GM10266 (cell line): Measurements from ENCODE around the gene NBEAL1.

Experiments
- DNase-seq: peaks from one replicate; pipeline ENCODE4 v3.0.0; 2012; ENCODE audit errors: extremely low spot score
- TF ChIP-seq, protein P1 (sequence below): IDR thresholded peaks from 2 replicates; pipeline ENCODE4 v1.5.1; 2012; ENCODE audit warnings: mild to moderate bottlenecking, low read depth; ENCODE audit not compliant: control insufficient read depth, insufficient read depth; ENCODE audit errors: missing control alignments

The NBEAL1 gene

GRCh38 chr2:203002054-203002821 is 12.4 kb upstream of the NBEAL1 start:
- no peak for DNase-seq
- TF ChIP-seq, protein P1, sequence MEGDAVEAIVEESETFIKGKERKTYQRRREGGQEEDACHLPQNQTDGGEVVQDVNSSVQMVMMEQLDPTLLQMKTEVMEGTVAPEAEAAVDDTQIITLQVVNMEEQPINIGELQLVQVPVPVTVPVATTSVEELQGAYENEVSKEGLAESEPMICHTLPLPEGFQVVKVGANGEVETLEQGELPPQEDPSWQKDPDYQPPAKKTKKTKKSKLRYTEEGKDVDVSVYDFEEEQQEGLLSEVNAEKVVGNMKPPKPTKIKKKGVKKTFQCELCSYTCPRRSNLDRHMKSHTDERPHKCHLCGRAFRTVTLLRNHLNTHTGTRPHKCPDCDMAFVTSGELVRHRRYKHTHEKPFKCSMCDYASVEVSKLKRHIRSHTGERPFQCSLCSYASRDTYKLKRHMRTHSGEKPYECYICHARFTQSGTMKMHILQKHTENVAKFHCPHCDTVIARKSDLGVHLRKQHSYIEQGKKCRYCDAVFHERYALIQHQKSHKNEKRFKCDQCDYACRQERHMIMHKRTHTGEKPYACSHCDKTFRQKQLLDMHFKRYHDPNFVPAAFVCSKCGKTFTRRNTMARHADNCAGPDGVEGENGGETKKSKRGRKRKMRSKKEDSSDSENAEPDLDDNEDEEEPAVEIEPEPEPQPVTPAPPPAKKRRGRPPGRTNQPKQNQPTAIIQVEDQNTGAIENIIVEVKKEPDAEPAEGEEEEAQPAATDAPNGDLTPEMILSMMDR: no peak

DNA sequence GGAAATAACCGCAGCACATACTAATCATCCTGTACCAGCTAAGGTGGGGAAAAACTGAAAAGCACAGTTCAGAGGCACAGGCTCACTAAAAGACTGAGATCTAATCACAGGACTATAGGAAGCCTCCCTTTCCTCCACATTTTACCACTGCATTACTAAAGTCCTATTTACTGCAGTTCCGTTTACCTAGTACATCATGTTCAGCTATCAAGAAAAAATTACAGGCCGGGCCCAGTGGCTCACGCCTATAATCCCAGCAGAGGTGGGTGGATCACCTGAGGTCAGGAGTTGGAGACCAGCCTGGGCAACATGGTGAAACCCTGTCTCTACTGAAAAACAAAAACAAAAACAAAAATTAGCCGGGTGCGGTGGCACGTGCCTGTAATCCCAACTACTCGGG is 11.0 kb upstream of the NBEAL1 start:
- TF ChIP-seq, protein P1: no peak
- DNase-seq: no peak

DNA sequence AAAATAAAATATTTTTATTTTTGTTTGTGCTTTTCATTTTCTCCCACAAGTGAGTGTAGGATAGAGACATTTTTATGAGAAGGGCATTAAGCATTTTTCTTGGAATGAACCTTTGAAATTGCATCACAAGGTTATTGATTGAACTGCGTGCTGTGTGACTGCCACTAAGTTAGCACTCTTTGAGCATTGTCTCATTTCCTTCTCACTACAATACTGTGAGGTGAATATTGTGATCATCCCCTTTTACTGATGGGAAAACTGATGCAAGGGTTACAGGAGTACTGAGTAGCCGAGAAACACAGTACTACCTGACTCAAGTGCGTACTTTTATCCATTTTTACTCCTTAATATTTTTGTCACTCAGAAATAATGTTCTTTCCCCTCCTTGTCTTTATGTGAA is 2.0 kb downstream of the NBEAL1 start:
- no peak for DNase-seq
- TF ChIP-seq, protein P1: no peak

DNA sequence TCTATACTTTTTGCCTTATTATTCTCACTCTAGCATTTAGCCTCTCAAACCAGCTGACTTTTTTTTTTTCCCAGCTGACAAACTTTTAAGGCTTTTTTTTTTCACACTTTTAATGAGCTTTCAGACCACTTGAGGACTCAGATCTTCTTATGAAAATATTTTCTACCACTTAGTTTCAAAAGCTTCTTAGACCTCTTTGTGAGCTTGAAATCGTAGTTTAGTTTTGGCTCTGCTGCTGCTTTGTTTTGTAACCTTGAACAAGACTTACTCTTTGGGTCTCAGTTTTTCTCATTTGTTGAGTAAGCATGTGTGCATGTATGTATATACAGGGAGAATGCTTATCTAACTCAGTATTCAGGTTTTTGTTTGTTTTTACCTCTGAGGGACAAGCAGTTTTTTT is 3.5 kb downstream of the NBEAL1 start:
- DNase-seq: no peak
- TF ChIP-seq, protein P1: no peak

DNA sequence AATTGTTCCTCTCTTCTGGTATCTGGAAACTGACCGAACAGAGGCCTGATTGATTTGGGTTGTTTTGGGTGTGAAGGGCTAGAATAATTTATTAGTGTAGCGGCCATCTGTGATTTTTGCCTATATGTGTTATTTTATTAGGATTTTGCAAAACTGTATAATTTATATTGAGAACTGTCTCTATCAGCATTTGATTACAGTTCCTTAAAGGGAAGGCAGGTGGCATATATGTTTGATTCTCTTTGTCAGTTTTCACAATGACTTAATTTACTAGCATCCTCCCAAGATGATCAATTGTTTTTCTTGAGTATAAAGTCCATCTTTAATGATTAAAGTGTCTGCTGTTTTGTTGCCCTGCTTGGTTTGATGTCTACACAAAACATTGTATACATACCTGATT is 4.5 kb downstream of the NBEAL1 start:
- TF ChIP-seq, protein P1: no peak
- DNase-seq: no peak

DNA sequence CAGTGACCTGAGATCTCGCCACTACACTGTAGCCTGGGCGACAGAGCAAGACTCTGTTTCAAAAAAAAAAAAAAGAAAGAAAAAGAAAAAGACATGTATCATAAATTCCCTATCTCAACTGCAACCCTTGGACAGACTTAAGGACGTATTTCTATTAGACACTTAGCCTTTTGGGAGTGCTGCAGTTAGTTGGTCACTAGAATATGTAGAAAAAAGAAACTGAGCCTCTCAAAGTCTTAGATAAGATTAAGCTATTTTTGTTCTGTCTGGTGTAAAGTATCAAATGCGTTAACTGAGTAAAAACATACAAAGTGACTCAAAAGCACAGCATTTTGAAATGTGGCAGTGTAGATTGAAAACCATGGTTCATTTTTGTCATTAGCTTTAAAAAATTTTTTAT is 7.3 kb downstream of the NBEAL1 start:
- no peak for DNase-seq
- TF ChIP-seq, protein P1: no peak

DNA sequence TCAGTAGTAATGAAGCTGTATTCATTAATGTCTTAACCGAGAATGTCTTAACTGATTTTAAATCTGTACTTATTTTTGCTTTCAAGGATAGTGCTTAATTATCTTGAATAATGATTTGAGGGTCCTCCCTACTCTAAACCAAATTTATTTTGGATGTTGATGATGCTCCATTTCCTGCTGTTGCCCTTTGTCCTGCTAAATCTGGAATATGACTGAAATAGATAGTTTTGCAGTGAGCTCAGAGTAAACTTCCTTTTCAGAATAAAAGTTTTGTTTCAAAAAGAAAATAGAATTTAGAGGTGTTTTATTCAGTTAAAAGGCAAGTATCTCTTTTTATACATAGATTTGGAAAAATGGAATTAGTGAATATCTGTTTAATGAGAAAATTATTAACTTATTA is 8.1 kb downstream of the NBEAL1 start:
- TF ChIP-seq, protein P1: no peak
- DNase-seq: no peak
